Caco-2 (cell line): ENCODE data around the gene IQGAP3. TPM values are rescaled to one million over a fixed set of nuclear protein-coding genes. Genes with fewer than 3 reads are reported as not detected.
A peak's percentile ranks its signal among the peaks of the same experiment; 100 is the strongest.

Experiments
- BruUV-seq: library from RNA; stranded (reverse); fragments of 400-500 nt; replicated peaks from 2 replicates; lab custom pipeline; 2021; lab: Mats Ljungman, UMichigan
- CTCF ChIA-PET: fragments of 300-600 bp; sonication (Branson Sonifier 250); formaldehyde crosslinking; loops from one replicate; lab custom pipeline; 2022; ENCODE audit warnings: antibody characterized with exemption; lab: Charles Lee
- POLR2A ChIA-PET: fragments of 300-600 bp; sonication (Branson Sonifier 250); formaldehyde crosslinking; loops from one replicate; lab custom pipeline; 2022; ENCODE audit warnings: antibody characterized with exemption; lab: Charles Lee
- DNase-seq, 2 experiments: peaks; one replicate each; pipeline versions ENCODE4 v3.0.0 to v3.0.0-alpha.2; 2020 to 2022
- H3K27me3 ChIP-seq: replicated peaks from 2 replicates; pipeline ENCODE4 v1.6.0; 2011; ENCODE audit warnings: low read length; ENCODE audit not compliant: control insufficient read depth, insufficient read depth
- H3K36me3 ChIP-seq: 2 replicates; pipeline ENCODE4 v1.5.1; 2011; ENCODE audit warnings: low read length; ENCODE audit not compliant: control insufficient read depth, insufficient read depth
- H3K4me1 ChIP-seq: fragments of 250-450 bp; sonication (Bioruptor Pico); 2 replicates; pipeline ENCODE4 v1.5.1; 2020; ENCODE audit warnings: mild to moderate bottlenecking
- H3K4me3 ChIP-seq: 2 replicates; pipeline ENCODE4 v1.5.1; 2011; ENCODE audit warnings: low read depth, mild to moderate bottlenecking, control low read depth, low read length
- H3K9me3 ChIP-seq: fragments of 250-450 bp; sonication (Bioruptor Pico); 2 replicates; pipeline ENCODE4 v1.5.1; 2020; ENCODE audit warnings: mild to moderate bottlenecking, moderate library complexity
- H3K27ac Mint-ChIP-seq: one replicate; pipeline ENCODE4 v1.8.0; 2022; ENCODE audit warnings: mixed read lengths; ENCODE audit not compliant: unreplicated experiment
- H3K27me3 Mint-ChIP-seq: one replicate; pipeline ENCODE4 v1.8.0; 2022; ENCODE audit warnings: mixed read lengths; ENCODE audit not compliant: insufficient read depth, unreplicated experiment
- H3K36me3 Mint-ChIP-seq: one replicate; pipeline ENCODE4 v1.8.0; 2022; ENCODE audit warnings: mild to moderate bottlenecking, mixed read lengths; ENCODE audit not compliant: insufficient read depth, unreplicated experiment
- H3K4me1 Mint-ChIP-seq: one replicate; pipeline ENCODE4 v1.8.0; 2022; ENCODE audit warnings: low read depth, mixed read lengths; ENCODE audit not compliant: unreplicated experiment
- H3K4me3 Mint-ChIP-seq: one replicate; pipeline ENCODE4 v1.8.0; 2022; ENCODE audit warnings: mild to moderate bottlenecking, moderate library complexity, mixed read lengths; ENCODE audit not compliant: unreplicated experiment
- H3K9me3 Mint-ChIP-seq: one replicate; pipeline ENCODE4 v1.8.0; 2022; ENCODE audit warnings: mixed read lengths; ENCODE audit not compliant: unreplicated experiment
- CTCF ChIP-seq, 2 experiments: fragments of 200-600 bp in 1 of 2; IDR thresholded peaks; 1 replicate in 1 of 2; 2 replicates in 1 of 2; pipeline versions ENCODE4 v1.5.1 to v1.8.0; 2011 to 2022; ENCODE audit warnings: antibody characterized with exemption in 1 of 2, control low read depth in 1 of 2, inconsistent platforms in 1 of 2, low read depth in 1 of 2, low read length in 1 of 2, mild to moderate bottlenecking in 1 of 2, moderate library complexity in 1 of 2; ENCODE audit not compliant: insufficient read depth in 1 of 2, severe bottlenecking in 1 of 2, unreplicated experiment in 1 of 2
- intact Hi-C: fragments of 100-400 bp; cut with micrococcal nuclease; formaldehyde crosslinking; loops from one replicate; pipeline ENCODE4 v1.10.0; 2022; ENCODE audit not compliant: unreplicated experiment
- total RNA-seq: library from RNA; stranded (reverse); gene quantifications from 2 replicates; pipeline ENCODE4 v1.2.3, GENCODE V29; 2022

IQGAP3 gene
- total RNA-seq, 1 experiment from 2014 or later = 37.6 TPM

DNA sequence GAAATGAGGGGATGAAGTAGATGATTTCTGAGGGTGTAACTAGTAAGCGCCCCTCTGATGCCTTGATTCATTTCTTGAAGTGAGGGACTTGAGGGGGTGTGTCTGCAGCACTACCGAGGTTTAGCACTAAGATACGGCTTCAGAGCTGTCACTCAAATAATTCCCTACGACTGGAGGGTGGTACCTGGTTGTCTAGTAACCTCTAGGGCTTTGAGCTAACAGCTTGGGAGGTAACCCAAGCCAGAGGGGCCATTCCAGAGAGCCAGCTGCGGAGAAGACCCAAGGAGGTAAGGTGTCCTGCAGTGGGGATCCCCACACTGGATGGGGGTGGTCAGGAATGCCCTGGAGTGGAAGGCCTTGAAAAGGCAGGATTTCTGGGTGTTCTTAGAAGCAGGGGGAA is 7.1 kb upstream of the IQGAP3 start, which contains the start of gene TTC24:
Gene TTC24 (plus strand): TSS at position 252 of the 400 bp plus-strand sequence. CDS start 1,642 bp downstream, outside the sequence.
- POLR2A ChIA-PET = no interaction called here
- no peaks in the 10 kb centered on the region for H3K9me3 Mint-ChIP-seq
- TF ChIP-seq CTCF (IDR thresholded peaks at IDR 0.05; ENCODE audit: insufficient read depth in 1 of 2, low read depth in 1 of 2, low read length in 1 of 2, severe bottlenecking in 1 of 2, unreplicated experiment in 1 of 2) = no peak
- H3K36me3 ChIP-seq = no peaks in the 10 kb centered on the region
- DNase-seq = peak in 1 of 2 experiments; percentile 10
- H3K27me3 ChIP-seq = no peaks in the 10 kb centered on the region
- no peaks in the 10 kb centered on the region for H3K4me1 Mint-ChIP-seq
- H3K36me3 Mint-ChIP-seq = no peaks in the 10 kb centered on the region
- no TSS peak for BruUV-seq
- no peak within 1 kb of the TSS for H3K4me3 Mint-ChIP-seq
- H3K27me3 Mint-ChIP-seq = no peaks in the 10 kb centered on the region
- H3K9me3 ChIP-seq = no peaks in the 10 kb centered on the region
- CTCF ChIA-PET = interaction anchor here (0.7 kb wide), 1 partner anchor 21 kb away, joined by 5 read pairs; no protein-coding TSS in a partner anchor
- no peak within 1 kb of the TSS for H3K4me3 ChIP-seq
- H3K4me1 ChIP-seq = no peaks in the 10 kb centered on the region
- intact Hi-C loops = no loop called here
- H3K27ac Mint-ChIP-seq = no peak within 1 kb of the TSS

GRCh38 chr1:156578055-156578454 is 5.7 kb upstream of the IQGAP3 start:
- POLR2A ChIA-PET = no interaction called here

GRCh38 chr1:156577550-156577949 is 5.2 kb upstream of the IQGAP3 start:
- H3K36me3 Mint-ChIP-seq = peaks cover 1% of the 10 kb centered on the region
- CTCF ChIA-PET = interaction anchor here (0.7 to 1.0 kb wide), 2 partner anchors 14 to 112 kb away, joined by 3 to 4 read pairs; partner anchors contain the start of gene NAXE
- H3K4me3 Mint-ChIP-seq = no peak overlapping the region

More at GRCh38 chr1:156578055-156578454, 5.7 kb upstream of the IQGAP3 start:
- Histone ChIP-seq H3K9me3 (no peaks in the 10 kb centered on the region), H3K4me3 (no peak overlapping the region), H3K27me3 (no peaks in the 10 kb centered on the region), H3K36me3 (no peaks in the 10 kb centered on the region), H3K4me1 (no peaks in the 10 kb centered on the region)
- intact Hi-C loops = no loop called here
- peaks cover 2% of the 10 kb centered on the region for H3K4me1 Mint-ChIP-seq
- H3K27ac Mint-ChIP-seq = no peak overlapping the region
- no peak for TF ChIP-seq CTCF (IDR thresholded peaks at IDR 0.05; ENCODE audit: insufficient read depth in 1 of 2, low read depth in 1 of 2, low read length in 1 of 2, severe bottlenecking in 1 of 2, unreplicated experiment in 1 of 2)
- CTCF ChIA-PET = interaction anchor here (1.0 kb wide), 1 partner anchor 13 kb away, joined by 3 read pairs; the partner anchor contains the start of gene NAXE
- H3K27me3 Mint-ChIP-seq = no peaks in the 10 kb centered on the region
- DNase-seq = no peak
- no peak overlapping the region for H3K4me3 Mint-ChIP-seq
- no TSS peak for BruUV-seq
- H3K36me3 Mint-ChIP-seq = no peaks in the 10 kb centered on the region
- H3K9me3 Mint-ChIP-seq = no peaks in the 10 kb centered on the region

More at GRCh38 chr1:156577550-156577949, 5.2 kb upstream of the IQGAP3 start:
- DNase-seq = no peak
- no TSS peak for BruUV-seq
- Histone ChIP-seq H3K36me3 (no peaks in the 10 kb centered on the region), H3K4me3 (no peak overlapping the region), H3K27me3 (no peaks in the 10 kb centered on the region), H3K4me1 (peaks cover 4% of the 10 kb centered on the region; the same call in 1 of the 2 replicates), H3K9me3 (no peaks in the 10 kb centered on the region)
- Mint-ChIP-seq H3K9me3 (no peaks in the 10 kb centered on the region), H3K4me1 (peaks cover 7% of the 10 kb centered on the region), H3K27me3 (no peaks in the 10 kb centered on the region), H3K27ac (no peak overlapping the region)
- intact Hi-C loops = no loop called here
- POLR2A ChIA-PET = interaction anchor here (0.6 kb wide), 1 partner anchor 41 kb away, joined by 5 read pairs; the partner anchor contains the start of gene HAPLN2
- TF ChIP-seq CTCF (IDR thresholded peaks at IDR 0.05; ENCODE audit: insufficient read depth in 1 of 2, low read depth in 1 of 2, low read length in 1 of 2, severe bottlenecking in 1 of 2, unreplicated experiment in 1 of 2) = no peak
